Stimulated activated CD4-positive, alpha-beta T cell treated with anti-CD3 and anti-CD28 coated beads, TNF-alpha, amount 100 ng/mL, for 1 hour (primary cell): ENCODE results near the gene TK1.
"Not testable (repeated sequence)": the region's sequence is repeated elsewhere in the genome, so short reads cannot be mapped to it uniquely, and the experiment has no call there.

Experiments used
- DNase-seq, 3 donors: peaks; one replicate each; pipeline ENCODE4 v3.0.0-alpha.2; 2020; ENCODE audit warnings: low read depth in 3 of 3, low spot score in 1 of 3

Gene TK1

DNA sequence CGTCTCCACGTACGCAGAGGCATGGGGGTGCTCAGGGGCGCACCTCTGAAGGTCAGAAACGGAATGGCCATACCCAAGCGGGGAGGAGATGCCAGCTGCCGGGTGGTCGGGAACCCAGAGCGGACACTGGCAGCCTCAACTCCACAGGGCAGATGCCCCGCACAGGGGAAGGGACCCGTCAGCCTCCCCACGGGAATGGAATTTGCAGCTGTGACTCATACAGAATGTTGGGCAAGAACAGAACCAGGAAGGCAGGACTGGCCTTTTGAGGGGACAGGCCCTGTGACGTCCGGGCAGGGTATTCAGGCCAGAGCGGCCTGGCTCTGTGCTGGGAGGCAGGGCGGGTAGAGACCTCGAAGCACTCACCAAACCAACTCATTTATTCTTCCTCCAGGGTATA, 7.5 kb downstream of the TK1 start:
- no peak for DNase-seq

DNA sequence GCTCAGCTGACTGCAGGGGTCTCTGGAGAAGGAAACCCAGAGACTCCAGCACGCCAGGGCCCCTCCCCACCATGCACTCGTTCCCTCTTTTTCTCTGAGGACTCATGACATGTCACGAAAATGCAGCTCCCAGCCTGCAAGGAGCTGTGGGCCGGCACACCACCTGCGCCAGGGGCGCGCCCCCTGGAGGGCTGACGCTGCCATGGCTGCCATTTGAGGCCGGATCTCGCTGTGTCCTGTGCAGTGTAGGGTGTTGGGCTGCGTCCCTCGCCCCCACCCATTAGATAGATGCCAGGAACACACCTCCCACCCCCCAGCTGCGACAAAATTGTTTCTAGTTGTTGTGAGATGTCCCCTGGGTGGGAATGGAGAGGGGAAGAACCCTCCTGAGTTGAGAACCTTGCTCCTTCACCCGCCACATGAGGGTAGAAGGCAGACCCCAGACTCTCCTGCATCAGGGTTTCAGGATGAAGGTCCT, 10.3 kb downstream of the TK1 start:
- peak; percentile 47 to 76 (median 65) for DNase-seq

DNA sequence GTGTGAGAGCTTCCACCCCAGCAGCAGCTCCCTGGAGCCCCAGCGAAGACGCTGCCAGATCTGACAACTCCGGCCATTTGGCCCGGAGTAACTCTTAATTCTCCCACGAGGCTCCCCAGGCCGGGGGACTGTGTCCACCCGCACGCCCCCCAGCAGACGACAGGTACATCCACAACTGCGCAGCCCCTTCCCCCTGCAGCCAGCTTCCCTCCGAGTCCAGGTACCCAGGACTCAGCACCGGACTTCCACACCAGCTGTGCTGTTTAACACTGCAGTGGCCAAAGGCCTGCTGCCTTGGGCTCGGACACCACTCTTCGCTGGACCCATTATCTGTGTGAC, 11.2 kb downstream of the TK1 start:
- no peak for DNase-seq

DNA sequence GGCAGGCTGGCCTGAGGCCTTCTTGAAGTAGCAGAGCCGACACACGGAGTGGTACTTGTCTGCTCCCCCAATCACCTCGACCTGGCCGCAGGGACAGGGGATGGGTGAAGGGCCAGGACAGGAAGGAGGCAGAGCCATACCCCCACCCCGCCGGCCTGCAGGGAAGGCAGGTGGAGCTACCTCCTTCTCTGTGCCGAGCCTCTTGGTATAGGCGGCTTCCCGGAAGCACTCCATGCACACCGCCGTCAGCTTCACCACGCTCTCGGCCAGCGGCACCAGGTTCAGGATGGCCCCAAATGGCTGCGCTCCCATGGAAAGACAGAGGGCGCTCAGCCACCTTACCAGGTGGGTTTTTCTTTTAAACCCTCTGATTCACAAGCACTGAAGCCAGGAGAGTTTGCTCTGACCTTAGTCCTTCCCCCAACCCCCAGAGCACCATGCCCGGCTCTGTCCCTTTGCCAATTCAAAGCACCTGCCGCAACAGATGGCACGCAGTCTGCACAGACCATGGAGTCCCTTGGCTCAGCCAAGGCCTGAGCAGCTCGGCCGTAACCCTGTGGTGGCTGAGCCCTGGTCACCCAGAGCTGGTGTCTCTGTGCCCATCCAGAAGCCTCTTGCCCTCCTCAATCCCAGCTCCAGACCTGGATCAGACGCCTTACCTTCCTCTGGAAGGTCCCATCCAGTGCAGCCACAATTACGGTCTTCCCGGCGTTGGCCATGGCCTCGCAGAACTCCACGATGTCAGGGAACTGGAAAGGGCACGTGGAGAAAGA, 11.8 kb downstream of the TK1 start:
- DNase-seq, result no peak

DNA sequence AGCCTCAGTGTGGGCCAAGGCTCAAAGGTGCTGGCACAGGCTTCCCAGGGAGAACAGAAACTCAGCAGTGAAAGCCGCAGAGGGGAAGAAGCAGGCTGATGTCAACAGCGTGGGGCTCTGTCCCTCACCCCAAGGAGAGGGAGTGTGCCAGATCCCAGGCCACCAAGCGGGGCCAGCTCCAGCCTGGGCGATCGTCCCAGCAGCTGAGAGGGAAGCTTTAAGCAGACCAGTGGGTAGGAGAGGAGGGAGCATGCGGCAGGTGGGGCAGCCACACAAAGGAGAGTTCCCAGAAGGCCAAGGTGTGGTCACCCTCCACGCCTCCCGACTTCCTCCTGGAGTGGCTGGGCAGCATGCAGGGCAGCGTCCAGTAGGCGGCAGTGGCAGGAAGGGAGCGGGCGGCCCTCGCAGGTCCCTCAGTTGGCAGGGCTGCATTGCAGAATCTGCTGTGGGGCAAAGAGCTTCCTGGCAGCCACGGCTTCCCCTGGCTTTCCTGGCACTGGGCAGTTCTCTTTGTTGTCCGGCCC, 12.4 kb downstream of the TK1 start:
- no peak for DNase-seq

DNA sequence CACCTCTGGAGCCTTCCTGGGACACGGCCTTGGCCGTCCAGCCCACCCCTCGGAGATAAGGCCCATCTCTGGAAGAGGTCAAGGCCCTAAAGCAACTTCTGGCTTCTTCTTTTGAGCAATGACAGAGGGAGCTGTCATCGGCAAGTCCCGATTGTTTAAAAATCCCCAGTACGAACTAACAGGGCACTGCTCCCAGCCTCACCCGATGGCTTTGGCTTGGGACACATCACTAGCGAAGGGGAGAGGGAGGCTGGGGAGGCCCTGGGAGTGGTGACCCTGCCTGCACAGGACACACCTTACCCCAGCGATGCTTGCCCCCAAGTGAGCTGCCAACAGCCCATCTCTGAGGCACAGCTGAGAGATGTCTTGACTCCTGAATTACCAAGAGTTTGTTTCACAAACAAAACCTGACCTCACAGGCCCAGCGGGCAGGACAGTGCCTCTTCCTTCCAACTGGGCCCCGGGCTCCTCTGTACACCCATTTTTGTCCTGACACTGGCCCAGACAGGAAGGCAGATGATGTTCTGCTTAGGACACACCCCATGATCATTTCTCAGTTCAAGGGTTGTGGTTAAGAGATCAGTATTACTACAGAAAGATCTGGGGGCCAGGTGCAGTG, 13.6 kb downstream of the TK1 start:
- no peak for DNase-seq

DNA sequence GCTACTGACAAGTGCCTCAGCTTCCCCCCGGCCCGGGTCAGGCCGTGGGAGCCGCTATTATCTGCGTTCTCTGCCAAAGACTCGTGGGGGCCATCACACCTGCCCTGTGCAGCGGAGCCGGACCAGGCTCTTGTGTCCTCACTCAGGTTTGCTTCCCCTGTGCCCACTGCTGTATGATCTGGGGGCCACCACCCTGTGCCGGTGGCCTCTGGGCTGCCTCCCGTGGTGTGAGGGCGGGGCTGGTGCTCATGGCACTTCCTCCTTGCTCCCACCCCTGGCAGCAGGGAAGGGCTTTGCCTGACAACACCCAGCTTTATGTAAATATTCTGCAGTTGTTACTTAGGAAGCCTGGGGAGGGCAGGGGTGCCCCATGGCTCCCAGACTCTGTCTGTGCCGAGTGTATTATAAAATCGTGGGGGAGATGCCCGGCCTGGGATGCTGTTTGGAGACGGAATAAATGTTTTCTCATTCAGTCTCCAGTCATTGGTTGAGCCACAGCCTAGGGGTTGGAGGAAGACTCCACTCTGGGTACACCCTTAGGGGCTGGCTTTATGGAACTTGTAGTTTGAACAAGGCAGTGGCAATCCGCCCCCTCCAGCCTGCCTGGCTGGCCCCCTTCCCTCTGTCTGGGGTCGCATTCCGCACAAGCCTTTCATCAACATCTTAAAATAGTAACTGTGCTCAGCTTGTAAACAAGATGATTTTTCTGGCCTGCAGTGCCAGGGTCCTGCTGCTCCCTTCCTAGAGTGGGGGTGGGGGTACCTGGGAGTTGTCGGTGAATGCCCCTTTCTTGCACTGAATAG, 14.4 kb downstream of the TK1 start:
- no peak for DNase-seq

DNA sequence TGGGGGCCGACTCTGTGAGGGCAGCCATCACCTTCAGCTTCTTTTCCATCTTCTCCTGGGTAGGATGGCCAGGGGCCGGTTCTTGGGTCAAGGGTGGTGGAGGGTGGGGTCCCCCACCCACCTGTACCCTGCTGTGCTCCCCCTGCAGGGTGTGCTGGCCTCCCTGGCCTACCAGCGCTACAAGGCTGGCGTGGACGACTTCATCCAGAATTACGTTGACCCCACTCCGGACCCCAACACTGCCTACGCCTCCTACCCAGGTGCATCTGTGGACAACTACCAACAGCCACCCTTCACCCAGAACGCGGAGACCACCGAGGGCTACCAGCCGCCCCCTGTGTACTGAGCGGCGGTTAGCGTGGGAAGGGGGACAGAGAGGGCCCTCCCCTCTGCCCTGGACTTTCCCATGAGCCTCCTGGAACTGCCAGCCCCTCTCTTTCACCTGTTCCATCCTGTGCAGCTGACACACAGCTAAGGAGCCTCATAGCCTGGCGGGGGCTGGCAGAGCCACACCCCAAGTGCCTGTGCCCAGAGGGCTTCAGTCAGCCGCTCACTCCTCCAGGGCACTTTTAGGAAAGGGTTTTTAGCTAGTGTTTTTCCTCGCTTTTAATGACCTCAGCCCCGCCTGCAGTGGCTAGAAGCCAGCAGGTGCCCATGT, 15.1 kb downstream of the TK1 start:
- not testable (repeated sequence) for DNase-seq

DNA sequence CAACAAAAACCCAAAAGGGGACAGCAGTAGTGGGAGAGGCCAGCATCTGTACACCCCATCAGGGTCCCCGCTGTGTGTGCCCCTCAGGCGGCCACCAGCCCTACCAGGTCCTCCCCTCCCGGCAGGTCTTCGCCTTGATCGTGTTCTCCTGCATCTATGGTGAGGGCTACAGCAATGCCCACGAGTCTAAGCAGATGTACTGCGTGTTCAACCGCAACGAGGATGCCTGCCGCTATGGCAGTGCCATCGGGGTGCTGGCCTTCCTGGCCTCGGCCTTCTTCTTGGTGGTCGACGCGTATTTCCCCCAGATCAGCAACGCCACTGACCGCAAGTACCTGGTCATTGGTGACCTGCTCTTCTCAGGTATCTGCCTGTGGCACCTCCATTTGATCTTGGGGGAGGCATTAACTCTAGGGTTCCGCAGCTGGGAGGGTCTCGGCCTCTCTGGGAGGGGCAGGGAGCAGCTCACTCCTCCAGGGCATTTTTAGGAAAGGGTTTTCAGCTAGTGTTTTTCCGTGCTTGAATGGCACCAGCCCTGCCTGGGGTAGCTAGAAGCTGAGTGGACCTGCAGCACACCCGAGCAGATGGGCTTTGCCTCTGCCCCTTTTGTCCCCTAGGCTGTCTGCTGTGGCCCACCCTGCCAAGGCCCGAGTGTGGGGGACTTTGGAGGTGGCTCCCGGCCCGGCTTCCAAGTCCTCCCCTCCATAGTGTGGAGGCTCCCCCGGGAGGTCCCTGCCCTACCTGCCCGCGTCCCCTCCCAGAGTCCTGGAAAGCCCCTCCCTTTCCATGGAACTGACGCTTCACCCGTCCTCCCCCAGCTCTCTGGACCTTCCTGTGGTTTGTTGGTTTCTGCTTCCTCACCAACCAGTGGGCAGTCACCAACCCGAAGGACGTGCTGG, 15.9 kb downstream of the TK1 start:
- no peak for DNase-seq

DNA sequence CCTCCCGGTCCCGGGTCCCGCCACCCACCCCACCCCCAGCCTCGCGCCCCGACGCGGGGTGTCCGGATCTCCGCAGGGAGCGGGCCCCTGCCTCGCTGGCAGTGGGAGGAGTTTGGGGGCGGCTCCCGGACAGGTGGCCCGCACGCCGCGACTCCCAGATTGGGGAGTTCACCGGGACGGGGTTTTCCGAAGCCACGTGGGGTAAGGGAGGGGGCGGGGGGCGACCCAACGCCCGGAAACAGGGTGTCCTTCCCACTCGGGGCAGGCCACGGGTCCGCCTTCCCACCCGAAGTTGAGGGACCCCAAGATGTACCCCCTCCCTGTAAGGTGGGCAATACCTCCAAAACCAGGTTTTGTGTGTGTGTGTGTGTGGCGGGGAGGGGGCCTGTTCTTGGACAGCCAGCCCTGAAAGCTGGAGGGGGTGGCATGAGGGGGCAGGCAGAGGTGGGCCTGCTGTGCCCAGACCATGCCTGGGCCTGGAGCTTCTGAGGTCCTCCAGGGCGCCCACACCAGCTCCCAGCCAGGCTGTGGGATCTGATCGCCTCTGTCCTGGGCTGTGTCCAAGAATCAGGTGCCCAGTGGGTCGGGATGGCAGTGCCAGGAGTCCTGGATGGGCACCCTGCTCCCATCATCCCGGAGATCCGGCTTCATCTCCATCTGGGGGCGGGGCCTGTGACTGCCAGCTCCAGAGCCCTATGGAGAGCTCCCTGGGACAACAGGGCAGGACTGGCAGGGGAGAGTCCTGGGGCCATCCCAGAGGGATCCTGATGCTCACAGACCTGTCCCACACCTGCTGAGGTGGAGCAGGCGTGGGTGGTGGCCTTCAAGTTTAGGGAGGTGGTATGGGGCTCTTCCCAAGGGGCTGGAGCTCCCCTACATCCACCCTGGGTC, 17.7 kb downstream of the TK1 start:
- DNase-seq, result peak; percentile 29 to 49 (median 32)

DNA sequence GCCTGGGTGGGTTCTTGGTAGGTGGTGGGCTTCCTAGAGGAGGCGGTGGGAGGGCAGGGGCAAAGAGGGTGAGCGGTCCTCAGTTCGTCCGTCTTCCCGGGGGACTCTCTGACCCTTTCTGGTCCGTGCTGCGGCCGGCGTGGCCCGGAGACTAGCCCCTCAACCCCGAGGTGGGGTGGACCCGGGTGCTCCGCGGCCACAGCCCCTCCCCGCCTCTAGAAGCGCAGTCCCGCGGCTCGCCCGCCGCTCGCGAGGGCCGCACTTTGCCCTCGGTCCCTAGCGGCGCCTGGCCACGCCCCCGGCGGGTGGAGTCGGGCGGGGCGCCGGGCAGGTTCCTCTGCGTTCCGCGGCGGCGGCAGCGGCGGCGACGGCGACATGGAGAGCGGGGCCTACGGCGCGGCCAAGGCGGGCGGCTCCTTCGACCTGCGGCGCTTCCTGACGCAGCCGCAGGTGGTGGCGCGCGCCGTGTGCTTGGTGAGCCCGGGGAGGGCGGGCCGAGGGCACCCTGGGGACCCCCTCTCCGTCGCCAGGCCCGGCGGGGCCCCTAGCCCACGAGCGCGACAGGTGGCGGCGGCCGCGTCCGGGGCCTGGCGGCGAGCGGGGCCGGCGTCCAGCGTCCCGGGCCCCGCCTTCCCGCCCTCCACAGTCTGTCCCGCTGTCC, 18.5 kb downstream of the TK1 start, which contains the start of gene SYNGR2:
SYNGR2 (plus strand) TSS at position 340 of the 661 bp plus-strand sequence; CDS start at position 376, 36 bp downstream.
- peak; percentile 66 to 82 (median 72) for DNase-seq

DNA sequence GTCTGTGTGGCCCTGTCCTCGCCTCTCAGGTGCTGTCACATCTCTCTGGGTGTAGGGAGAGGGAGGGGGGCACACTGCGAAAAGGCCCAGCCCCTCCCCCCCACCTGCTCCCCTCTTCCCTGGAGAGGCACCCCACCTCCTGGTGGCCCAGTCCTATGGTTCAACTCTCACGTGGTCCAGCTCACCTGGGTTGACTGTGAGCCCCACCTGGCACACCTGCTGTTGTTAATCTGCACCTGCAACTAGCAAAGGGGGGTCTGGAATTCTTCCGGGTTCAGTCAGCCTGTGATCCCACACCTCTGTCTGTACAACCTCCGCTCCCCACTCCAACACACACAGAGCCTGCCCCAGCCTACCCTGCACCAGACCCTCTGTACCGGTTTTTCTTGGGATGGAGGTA, 20.4 kb downstream of the TK1 start:
- DNase-seq, result no peak

DNA sequence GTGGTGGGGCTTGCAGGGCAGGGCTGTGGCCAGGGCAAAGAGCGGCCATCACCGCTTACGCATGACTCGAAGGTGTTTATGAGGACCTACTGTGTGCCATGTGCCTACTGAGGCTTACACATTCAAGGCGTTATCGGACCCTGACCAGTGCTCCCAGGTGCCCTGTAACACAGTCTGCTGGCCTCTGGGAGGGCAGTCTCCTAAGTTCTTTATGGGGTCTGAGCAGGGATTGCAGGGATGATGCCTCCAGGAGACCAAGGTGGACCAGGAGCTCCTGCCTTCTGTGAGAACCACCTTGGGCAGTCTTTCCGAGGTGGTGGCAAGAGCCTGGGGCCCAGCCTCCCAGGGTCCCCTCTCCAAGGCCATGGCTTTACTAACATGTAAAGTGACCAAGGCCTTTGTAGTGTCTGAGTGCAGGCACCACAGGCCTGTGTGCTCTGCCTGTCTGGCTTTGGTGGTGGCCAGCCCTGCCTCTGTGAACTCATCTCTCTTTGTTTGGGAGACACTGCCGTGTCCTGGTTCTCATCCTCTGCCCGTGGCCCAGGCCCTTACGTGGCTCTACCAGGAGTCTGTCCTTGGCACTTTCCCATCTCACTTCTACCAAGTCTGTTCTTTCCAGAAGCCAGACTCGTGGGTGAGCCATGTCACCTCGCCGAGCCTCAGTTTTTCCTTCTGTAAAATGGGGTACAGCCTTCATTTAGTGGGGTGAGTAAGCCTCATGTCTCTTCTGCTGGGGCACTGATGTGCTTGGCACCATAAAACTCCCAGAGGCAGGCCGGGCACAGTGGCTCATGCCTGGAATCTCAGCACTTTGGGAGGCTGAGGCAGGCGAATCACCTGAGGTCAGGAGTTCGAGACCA, 21.9 kb downstream of the TK1 start:
- DNase-seq, result no peak

DNA sequence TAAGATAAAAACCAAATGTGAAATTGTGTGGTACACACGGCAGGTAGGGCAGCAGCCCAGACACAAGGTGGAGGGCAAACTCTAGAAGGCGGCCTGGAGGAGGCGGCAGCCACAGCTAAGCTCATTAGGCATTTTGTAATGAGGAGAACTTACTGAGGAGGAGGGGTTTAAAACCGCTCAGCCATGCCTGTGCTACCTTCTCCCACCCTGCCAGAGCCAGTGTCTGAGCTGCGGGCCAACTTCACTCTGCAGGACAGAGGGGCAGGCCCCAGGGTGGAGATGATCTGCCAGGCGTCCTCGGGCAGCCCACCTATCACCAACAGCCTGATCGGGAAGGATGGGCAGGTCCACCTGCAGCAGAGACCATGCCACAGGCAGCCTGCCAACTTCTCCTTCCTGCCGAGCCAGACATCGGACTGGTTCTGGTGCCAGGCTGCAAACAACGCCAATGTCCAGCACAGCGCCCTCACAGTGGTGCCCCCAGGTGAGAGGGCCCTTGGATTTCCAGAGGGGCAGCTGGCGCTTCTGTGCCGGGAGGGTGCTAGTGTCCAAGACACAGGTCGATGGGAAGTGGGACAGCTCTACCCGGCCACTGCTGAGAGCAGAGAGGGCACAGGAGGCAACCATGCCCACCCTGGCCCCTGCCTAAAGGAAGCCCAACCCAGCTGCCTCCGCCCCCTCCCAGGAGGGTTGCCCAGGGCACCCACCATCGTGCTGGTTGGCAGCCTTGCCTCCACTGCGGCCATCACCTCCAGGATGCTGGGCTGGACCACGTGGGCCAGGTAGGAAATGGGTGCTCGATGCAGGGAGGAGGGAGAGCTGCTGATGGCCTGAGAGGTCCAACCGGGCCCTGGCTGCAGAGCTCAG, 22.7 kb downstream of the TK1 start:
- no peak for DNase-seq

DNA sequence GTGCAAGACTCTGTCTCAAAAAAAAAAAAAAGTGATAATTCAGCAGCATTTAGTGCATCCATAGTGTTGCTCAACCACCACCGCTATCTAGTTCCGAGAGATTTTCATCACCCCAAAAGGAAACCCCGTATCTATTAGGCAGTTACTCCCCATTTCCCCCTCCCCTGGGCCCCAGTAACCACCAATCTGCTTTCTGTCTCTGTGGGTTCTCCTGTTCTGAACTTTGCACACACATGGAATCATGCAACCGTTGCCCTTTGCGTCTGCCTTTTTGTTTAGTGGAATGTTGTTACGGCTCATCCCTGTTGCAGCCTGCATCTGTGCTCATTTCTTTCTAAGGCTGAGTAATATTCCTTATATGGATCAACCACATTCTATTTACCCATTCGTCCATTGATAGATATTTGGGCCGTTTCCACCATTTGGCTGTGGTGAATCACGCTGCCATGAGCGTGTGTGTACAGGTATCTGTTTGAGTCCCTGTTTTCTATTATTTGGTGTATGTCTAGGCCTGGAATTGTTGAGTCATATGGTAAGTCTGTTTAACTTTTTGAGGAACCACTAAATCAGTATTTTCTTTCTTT, 27.2 kb downstream of the TK1 start:
- DNase-seq, result no peak
